Neural cell (in vitro differentiated cells): ENCODE measurements around the gene PRPF40B. TPM values are rescaled to one million over a fixed set of nuclear protein-coding genes. Genes with fewer than 3 reads are reported as not detected.
"Not testable (repeated sequence)": the region's sequence is repeated elsewhere in the genome, so short reads cannot be mapped to it uniquely, and the experiment has no call there.

Experiments
- H2AFZ ChIP-seq: fragments of 200-600, 300-800 bp; sonication (generic), shearing (Covaris generic); 2 replicates; pipeline ENCODE4 v1.6.0; 2014; ENCODE audit warnings: low read depth, mild to moderate bottlenecking, antibody characterized with exemption, low read length, moderate library complexity
- H3F3A ChIP-seq: fragments of 200-600 bp; shearing (Covaris generic); 2 replicates; pipeline ENCODE4 v1.6.1; 2016; ENCODE audit warnings: mild to moderate bottlenecking, moderate library complexity, mixed read lengths, antibody characterized with exemption, low read length; ENCODE audit not compliant: insufficient read depth, poor library complexity, severe bottlenecking
- H3K27ac ChIP-seq: fragments of 200-600, 300-800 bp; sonication (generic), shearing (Covaris generic); 2 replicates; pipeline ENCODE4 v1.5.1; 2014; ENCODE audit warnings: mild to moderate bottlenecking, low read length, moderate library complexity
- H3K27me3 ChIP-seq: fragments of 300-800, 200-600 bp; sonication (generic), shearing (Covaris generic); 2 replicates; pipeline ENCODE4 v1.6.0; 2014; ENCODE audit warnings: mild to moderate bottlenecking, low read depth, low read length, moderate library complexity; ENCODE audit not compliant: insufficient read depth
- H3K36me3 ChIP-seq: fragments of 300-800, 200-600 bp; sonication (generic), shearing (Covaris generic); 2 replicates; pipeline ENCODE4 v1.5.1; 2014; ENCODE audit warnings: mild to moderate bottlenecking, antibody characterized with exemption, low read length, moderate library complexity; ENCODE audit not compliant: insufficient read depth
- H3K4me2 ChIP-seq: fragments of 300-800, 200-600 bp; sonication (generic), shearing (Covaris generic); 2 replicates; pipeline ENCODE4 v1.6.0; 2014; ENCODE audit warnings: mild to moderate bottlenecking, low read length
- H3K4me3 ChIP-seq: fragments of 300-800, 200-600 bp; sonication (generic), shearing (Covaris generic); 2 replicates; pipeline ENCODE4 v1.5.1; 2014; ENCODE audit warnings: mild to moderate bottlenecking, low read length, moderate library complexity
- H3K79me2 ChIP-seq: fragments of 200-600 bp; shearing (Covaris generic); replicated peaks from 2 replicates; pipeline ENCODE4 v1.6.0; 2014; ENCODE audit warnings: mild to moderate bottlenecking, low read length, moderate library complexity; ENCODE audit not compliant: insufficient read depth
- H3K9ac ChIP-seq: fragments of 300-800, 200-600 bp; sonication (generic), shearing (Covaris generic); 2 replicates; pipeline ENCODE4 v1.6.1; 2016; ENCODE audit warnings: mild to moderate bottlenecking, low read length, mixed read lengths
- H3K9me2 ChIP-seq: fragments of 200-600 bp; shearing (Covaris generic); 2 replicates; pipeline ENCODE4 v1.6.1; 2016; ENCODE audit warnings: mild to moderate bottlenecking, low read length, mixed read lengths; ENCODE audit not compliant: insufficient read depth
- H3K9me3 ChIP-seq: fragments of 200-600, 300-800 bp; sonication (generic), shearing (Covaris generic); 2 replicates; pipeline ENCODE4 v1.6.1; 2016; ENCODE audit warnings: mild to moderate bottlenecking, mixed run types, low read length, moderate library complexity, mixed read lengths
- H4K20me1 ChIP-seq: fragments of 200-600 bp; shearing (Covaris generic); 2 replicates; pipeline ENCODE4 v1.6.1; 2016; ENCODE audit warnings: mild to moderate bottlenecking, mixed run types; ENCODE audit not compliant: insufficient read depth
- EP300 ChIP-seq: fragments of 450-650 bp; conservative IDR thresholded peaks from 2 replicates; pipeline ENCODE4 v1.6.1; 2014; ENCODE audit warnings: antibody characterized with exemption, mild to moderate bottlenecking, moderate library complexity; ENCODE audit not compliant: poor library complexity, severe bottlenecking
- EZH2 ChIP-seq: fragments of 200-600, 300-800 bp; shearing (Covaris generic), sonication (generic); IDR thresholded peaks from 2 replicates; pipeline ENCODE4 v1.6.1; 2014; ENCODE audit warnings: antibody characterized with exemption, low read length, borderline replicate concordance, mild to moderate bottlenecking; ENCODE audit not compliant: insufficient read depth, poor library complexity, severe bottlenecking
- POLR2AphosphoS5 ChIP-seq: IDR thresholded peaks from 2 replicates; pipeline ENCODE4 v1.6.1; 2012
- REST ChIP-seq: IDR thresholded peaks from 2 replicates; pipeline ENCODE4 v1.6.1; 2012; ENCODE audit warnings: borderline replicate concordance
- SMC3 ChIP-seq: fragments of 450-650 bp; conservative IDR thresholded peaks from 2 replicates; pipeline ENCODE4 v1.6.1; 2014; ENCODE audit warnings: antibody characterized with exemption, mild to moderate bottlenecking, moderate library complexity; ENCODE audit not compliant: poor library complexity
- TAF1 ChIP-seq: IDR thresholded peaks from 2 replicates; pipeline ENCODE4 v1.6.1; 2012; ENCODE audit warnings: low read depth
- polyA plus RNA-seq: library from polyadenylated mRNA; depleted of rRNA; stranded (reverse); fragments of >200 nt; gene quantifications from 2 replicates; pipeline ENCODE4 v1.2.3, GENCODE V29; 2014

The PRPF40B gene
- polyA plus RNA-seq, 1 donor from 2014 or later = 42.0 TPM

GRCh38 chr12:49609059-49609874, 14.1 kb upstream of the PRPF40B start:
- Histone ChIP-seq H3K79me2 (no peaks in the 10 kb centered on the region), H3K36me3 (no peaks in the 10 kb centered on the region), H3K27ac (no peak overlapping the region), H3K27me3 (no peaks in the 10 kb centered on the region), H3K9me2 (no peaks in the 10 kb centered on the region), H4K20me1 (no peaks in the 10 kb centered on the region), H3K9me3 (no peaks in the 10 kb centered on the region), H3K4me2 (no peak overlapping the region), H3K9ac (no peak overlapping the region), H3K4me3 (no peak overlapping the region), H3F3A (no peaks in the 10 kb centered on the region), H2AFZ (no peak overlapping the region)
- TF ChIP-seq EP300 (no peak), EZH2 (no peak), REST (no peak), POLR2AphosphoS5 (no peak)

- no peak overlapping the region for H3K27ac ChIP-seq
- no peaks in the 10 kb centered on the region for H3K27me3 ChIP-seq
- no peak overlapping the region for H3K9ac ChIP-seq
- no peaks in the 10 kb centered on the region for H3K36me3 ChIP-seq
- no peak overlapping the region for H2AFZ ChIP-seq
- no peaks in the 10 kb centered on the region for H4K20me1 ChIP-seq
- H3K4me2 ChIP-seq = no peak overlapping the region
- H3K4me3 ChIP-seq = no peak overlapping the region
- no peaks in the 10 kb centered on the region for H3K9me3 ChIP-seq
- H3K9me2 ChIP-seq = no peaks in the 10 kb centered on the region
- no peaks in the 10 kb centered on the region for H3K79me2 ChIP-seq
- no peak for TF ChIP-seq SMC3
- TF ChIP-seq TAF1 = no peak
- TF ChIP-seq REST = no peak
- no peaks in the 10 kb centered on the region for H3F3A ChIP-seq
These were observed 13.5 kb upstream of the PRPF40B start for GRCh38 chr12:49609875-49610154.

GRCh38 chr12:49610785-49611184, 12.6 kb upstream of the PRPF40B start:
- not testable (repeated sequence) for H3K79me2 ChIP-seq, H4K20me1 ChIP-seq, H3K4me3 ChIP-seq, H3K4me2 ChIP-seq, H3K27ac ChIP-seq, H3K9ac ChIP-seq, H3F3A ChIP-seq, H2AFZ ChIP-seq, H3K9me2 ChIP-seq, H3K9me3 ChIP-seq, H3K27me3 ChIP-seq, H3K36me3 ChIP-seq
